Neutrophil (primary cell): ENCODE measurements around the gene BAZ2B.
A peak's percentile ranks its signal among the peaks of the same experiment; 100 is the strongest.

Experiments used
- H3K27ac ChIP-seq: fragments of 200-600 bp; sonication (generic); 2 replicates; pipeline ENCODE4 v1.5.1; 2016; ENCODE audit warnings: mild to moderate bottlenecking, moderate library complexity
- H3K27me3 ChIP-seq: fragments of 200-600 bp; sonication (generic); 2 replicates; pipeline ENCODE4 v1.6.0; 2016; ENCODE audit warnings: mild to moderate bottlenecking
- H3K36me3 ChIP-seq: fragments of 200-600 bp; sonication (generic); 2 replicates; pipeline ENCODE4 v1.5.1; 2017
- H3K4me1 ChIP-seq, 2 experiments: fragments of 200-600 bp in 1 of 2; sonication (generic) in 1 of 2; 1 replicate in 1 of 2; 2 replicates in 1 of 2; pipeline versions ENCODE4 v1.5.1 to v1.6.1; 2013 to 2016; ENCODE audit warnings: low read depth in 1 of 2, low read length in 1 of 2, mild to moderate bottlenecking in 1 of 2, moderate library complexity in 1 of 2; ENCODE audit not compliant: control insufficient read depth in 1 of 2, insufficient read depth in 1 of 2
- H3K4me3 ChIP-seq, 2 experiments: fragments of 200-600 bp in 1 of 2; sonication (generic) in 1 of 2; 1 replicate in 1 of 2; 2 replicates in 1 of 2; pipeline ENCODE4 v1.5.1; 2013 to 2016; ENCODE audit warnings: low read depth in 1 of 2, low read length in 1 of 2, mild to moderate bottlenecking in 1 of 2, moderate library complexity in 1 of 2
- H3K9me3 ChIP-seq: fragments of 200-600 bp; sonication (generic); 2 replicates; pipeline ENCODE4 v1.5.1; 2016
- TF ChIP-seq, protein P1 (sequence below): fragments of 200-600 bp; sonication (generic); IDR thresholded peaks from 2 replicates; pipeline ENCODE4 v1.5.1; 2016; ENCODE audit warnings: antibody characterized with exemption

Gene BAZ2B, protein sequence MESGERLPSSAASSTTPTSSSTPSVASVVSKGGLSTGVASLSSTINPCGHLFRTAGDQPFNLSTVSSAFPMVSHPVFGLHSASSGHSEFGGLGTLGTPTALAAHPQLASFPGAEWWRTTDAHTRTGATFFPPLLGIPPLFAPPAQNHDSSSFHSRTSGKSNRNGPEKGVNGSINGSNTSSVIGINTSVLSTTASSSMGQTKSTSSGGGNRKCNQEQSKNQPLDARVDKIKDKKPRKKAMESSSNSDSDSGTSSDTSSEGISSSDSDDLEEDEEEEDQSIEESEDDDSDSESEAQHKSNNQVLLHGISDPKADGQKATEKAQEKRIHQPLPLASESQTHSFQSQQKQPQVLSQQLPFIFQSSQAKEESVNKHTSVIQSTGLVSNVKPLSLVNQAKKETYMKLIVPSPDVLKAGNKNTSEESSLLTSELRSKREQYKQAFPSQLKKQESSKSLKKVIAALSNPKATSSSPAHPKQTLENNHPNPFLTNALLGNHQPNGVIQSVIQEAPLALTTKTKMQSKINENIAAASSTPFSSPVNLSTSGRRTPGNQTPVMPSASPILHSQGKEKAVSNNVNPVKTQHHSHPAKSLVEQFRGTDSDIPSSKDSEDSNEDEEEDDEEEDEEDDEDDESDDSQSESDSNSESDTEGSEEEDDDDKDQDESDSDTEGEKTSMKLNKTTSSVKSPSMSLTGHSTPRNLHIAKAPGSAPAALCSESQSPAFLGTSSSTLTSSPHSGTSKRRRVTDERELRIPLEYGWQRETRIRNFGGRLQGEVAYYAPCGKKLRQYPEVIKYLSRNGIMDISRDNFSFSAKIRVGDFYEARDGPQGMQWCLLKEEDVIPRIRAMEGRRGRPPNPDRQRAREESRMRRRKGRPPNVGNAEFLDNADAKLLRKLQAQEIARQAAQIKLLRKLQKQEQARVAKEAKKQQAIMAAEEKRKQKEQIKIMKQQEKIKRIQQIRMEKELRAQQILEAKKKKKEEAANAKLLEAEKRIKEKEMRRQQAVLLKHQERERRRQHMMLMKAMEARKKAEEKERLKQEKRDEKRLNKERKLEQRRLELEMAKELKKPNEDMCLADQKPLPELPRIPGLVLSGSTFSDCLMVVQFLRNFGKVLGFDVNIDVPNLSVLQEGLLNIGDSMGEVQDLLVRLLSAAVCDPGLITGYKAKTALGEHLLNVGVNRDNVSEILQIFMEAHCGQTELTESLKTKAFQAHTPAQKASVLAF (N-terminal part only)

DNA sequence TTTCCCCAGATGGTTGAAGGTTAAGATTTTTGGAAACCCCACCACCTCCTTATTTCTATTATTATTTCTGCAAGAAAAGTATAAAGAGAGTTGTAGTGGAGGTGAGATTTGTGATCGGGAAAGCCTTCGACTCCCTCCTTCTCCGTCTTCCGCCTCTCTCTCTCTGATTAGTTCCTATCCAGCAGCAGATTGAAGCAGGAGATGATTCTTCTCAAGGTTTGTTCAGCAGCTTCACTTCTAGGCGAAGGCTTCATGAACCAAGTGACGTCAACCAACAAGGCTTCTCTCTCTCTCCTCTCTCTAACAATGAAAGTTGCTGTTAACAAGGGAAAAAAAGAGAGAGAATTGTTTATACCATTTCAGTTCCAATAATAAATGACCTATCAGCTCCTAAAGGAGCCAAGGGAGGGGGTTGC, at the start of gene BAZ2B:
TSS of gene BAZ2B (minus strand) at position 263 of the 416 bp plus-strand sequence. CDS start 137,829 bp downstream, outside the sequence.
- no peaks in the 10 kb centered on the region for H3K27me3 ChIP-seq
- H3K4me3 ChIP-seq = peak within 1 kb of the TSS; percentile 78 to 95
- H3K4me1 ChIP-seq = peaks cover 57 to 60% of the 10 kb centered on the region in 2 experiments
- no peaks in the 10 kb centered on the region for H3K9me3 ChIP-seq
- TF ChIP-seq, protein P1, sequence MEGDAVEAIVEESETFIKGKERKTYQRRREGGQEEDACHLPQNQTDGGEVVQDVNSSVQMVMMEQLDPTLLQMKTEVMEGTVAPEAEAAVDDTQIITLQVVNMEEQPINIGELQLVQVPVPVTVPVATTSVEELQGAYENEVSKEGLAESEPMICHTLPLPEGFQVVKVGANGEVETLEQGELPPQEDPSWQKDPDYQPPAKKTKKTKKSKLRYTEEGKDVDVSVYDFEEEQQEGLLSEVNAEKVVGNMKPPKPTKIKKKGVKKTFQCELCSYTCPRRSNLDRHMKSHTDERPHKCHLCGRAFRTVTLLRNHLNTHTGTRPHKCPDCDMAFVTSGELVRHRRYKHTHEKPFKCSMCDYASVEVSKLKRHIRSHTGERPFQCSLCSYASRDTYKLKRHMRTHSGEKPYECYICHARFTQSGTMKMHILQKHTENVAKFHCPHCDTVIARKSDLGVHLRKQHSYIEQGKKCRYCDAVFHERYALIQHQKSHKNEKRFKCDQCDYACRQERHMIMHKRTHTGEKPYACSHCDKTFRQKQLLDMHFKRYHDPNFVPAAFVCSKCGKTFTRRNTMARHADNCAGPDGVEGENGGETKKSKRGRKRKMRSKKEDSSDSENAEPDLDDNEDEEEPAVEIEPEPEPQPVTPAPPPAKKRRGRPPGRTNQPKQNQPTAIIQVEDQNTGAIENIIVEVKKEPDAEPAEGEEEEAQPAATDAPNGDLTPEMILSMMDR = no peak
- H3K27ac ChIP-seq = peak within 1 kb of the TSS; percentile 98
- H3K36me3 ChIP-seq = no peaks in the 10 kb centered on the region

DNA sequence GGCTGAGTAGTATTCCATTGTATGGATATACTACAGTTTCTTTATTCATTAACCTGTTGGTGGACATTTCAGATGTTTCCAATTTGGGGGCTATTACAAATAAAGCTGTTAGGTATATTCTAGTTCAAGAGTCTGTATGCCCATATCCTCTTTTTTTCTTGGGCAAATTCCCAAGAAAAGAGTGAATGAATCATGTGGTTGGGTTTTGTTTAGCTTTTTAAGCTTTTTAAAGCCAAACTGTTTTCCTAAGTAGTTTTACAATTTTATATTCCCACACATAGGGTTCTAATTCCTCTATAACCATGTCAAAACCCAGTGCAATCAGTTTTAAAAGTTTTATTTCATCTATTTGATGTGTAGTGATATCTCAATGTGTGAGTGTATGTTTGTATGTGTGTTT, 44.9 kb upstream of the BAZ2B start:
- Histone ChIP-seq H3K36me3 (no peaks in the 10 kb centered on the region), H3K27me3 (no peaks in the 10 kb centered on the region), H3K9me3 (no peaks in the 10 kb centered on the region), H3K27ac (no peak overlapping the region), H3K4me3 (no peak overlapping the region), H3K4me1 (peaks cover 15 to 22% of the 10 kb centered on the region in 2 experiments)
- TF ChIP-seq, protein P1 = no peak

DNA sequence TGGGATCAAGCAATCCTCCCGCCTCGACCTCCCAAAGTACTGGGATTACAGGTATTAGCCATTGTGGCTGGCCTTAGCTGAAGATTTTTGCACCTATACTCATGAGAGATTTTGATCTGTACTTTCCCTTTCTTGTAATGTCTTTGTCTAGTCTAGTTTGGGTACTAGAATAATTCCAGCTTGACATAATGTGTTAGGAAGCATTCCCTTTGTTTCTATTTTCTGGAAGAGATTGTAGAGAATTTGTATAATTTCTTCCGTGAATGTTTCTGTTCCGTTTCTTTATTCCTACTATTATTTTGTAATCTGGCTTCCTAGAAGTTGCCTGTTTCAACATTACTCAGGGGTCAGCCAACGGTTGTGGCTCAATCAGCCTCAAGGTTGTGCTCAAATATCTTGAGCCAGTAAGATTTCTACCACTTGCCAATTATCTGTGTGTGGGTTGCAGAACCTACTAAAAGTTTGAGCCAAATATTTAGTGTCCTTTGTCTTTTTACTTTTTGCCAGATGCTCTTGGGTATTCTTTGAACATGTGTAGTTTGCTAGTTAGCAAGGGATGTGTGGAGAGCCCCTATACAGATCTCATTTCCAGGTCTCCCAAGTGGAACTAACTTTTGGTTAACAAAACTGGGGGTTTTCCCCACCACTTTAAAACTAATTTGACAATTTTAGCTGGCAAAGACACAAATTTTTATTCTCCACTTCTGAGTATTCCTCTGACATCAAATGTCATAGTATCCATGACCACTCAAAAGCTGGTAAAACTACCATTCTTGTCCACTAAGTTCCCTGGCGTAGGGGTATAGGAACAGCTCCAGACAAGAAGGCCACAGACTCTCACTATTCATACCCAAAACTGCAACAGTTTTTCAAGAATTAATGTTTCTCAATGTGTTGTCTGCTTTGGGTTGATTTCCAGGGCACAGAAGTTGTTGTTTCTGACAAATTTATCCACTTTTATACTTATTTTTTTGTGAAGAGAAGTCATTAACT, 42.8 kb upstream of the BAZ2B start:
- TF ChIP-seq, protein P1 = no peak
- Histone ChIP-seq H3K27ac (peak overlapping the region; percentile 33), H3K4me3 (no peak overlapping the region), H3K4me1 (peaks cover 17 to 29% of the 10 kb centered on the region in 2 experiments), H3K36me3 (no peaks in the 10 kb centered on the region), H3K27me3 (no peaks in the 10 kb centered on the region), H3K9me3 (no peaks in the 10 kb centered on the region)

DNA sequence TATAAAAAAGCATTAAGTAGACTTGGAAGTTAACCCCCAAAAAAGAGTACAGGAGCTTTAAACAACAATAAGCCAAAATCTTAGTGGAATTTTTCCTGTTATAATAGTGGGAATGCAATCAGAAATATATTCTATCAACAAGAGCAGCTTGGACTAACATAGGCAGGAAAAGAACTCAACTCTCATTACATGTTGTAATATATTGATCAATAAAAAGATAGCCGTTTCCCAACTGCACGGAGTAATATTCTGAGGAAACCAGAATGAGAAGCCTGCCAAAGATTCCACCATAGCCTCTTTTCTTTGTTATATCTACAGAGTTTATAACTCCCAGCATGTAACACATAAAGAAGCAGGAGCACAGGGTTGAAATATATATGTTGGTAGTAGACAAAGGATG, 37.6 kb upstream of the BAZ2B start:
- TF ChIP-seq, protein P1 = no peak
- no peaks in the 10 kb centered on the region for H3K36me3 ChIP-seq
- H3K27me3 ChIP-seq = no peaks in the 10 kb centered on the region
- H3K4me3 ChIP-seq = no peak overlapping the region
- peak overlapping the region; percentile 32 for H3K27ac ChIP-seq
- H3K9me3 ChIP-seq = no peaks in the 10 kb centered on the region
- peaks cover 12 to 18% of the 10 kb centered on the region in 2 experiments for H3K4me1 ChIP-seq
